WTC11 (cell line): Measurements from ENCODE around the gene AFAP1L1. TPM values are rescaled to one million over a fixed set of nuclear protein-coding genes. Genes with fewer than 3 reads are reported as not detected.

Source experiments
- ATAC-seq: fragments of 200-7000 bp; cut with Tn5 transposase; 2 replicates; pipeline ENCODE4 v1.10.0; 2021; ENCODE audit warnings: mild to moderate bottlenecking, moderate library complexity
- CTCF ChIA-PET: fragments of 300-600 bp; sonication (Branson Sonifier 250); formaldehyde crosslinking; loops from one replicate; lab custom pipeline; 2021; ENCODE audit warnings: antibody characterized with exemption; lab: Charles Lee
- POLR2A ChIA-PET: fragments of 350-600 bp; sonication (Branson Sonifier 250); formaldehyde crosslinking; loops from one replicate; lab custom pipeline; 2021; ENCODE audit warnings: antibody characterized with exemption; lab: Charles Lee
- DNase-seq: peaks from one replicate; pipeline ENCODE4 v3.0.0; 2021; ENCODE audit warnings: low spot score
- H3K27ac Mint-ChIP-seq: 2 replicates; pipeline ENCODE4 v1.8.0; 2021; ENCODE audit warnings: mixed read lengths
- H3K27me3 Mint-ChIP-seq: 2 replicates; pipeline ENCODE4 v1.8.0; 2021; ENCODE audit warnings: low read depth, mild to moderate bottlenecking, moderate library complexity, mixed read lengths
- H3K36me3 Mint-ChIP-seq: 2 replicates; pipeline ENCODE4 v1.8.0; 2021; ENCODE audit warnings: mixed read lengths
- H3K4me1 Mint-ChIP-seq: 2 replicates; pipeline ENCODE4 v1.8.0; 2022; ENCODE audit warnings: mixed read lengths
- H3K4me3 Mint-ChIP-seq: 2 replicates; pipeline ENCODE4 v1.8.0; 2021; ENCODE audit warnings: mild to moderate bottlenecking, moderate library complexity, mixed read lengths
- H3K9me3 Mint-ChIP-seq: 2 replicates; pipeline ENCODE4 v1.8.0; 2021; ENCODE audit warnings: mixed read lengths
- CBFB ChIP-seq: sonication (generic); formaldehyde crosslinking; IDR thresholded peaks from 2 replicates; pipeline ENCODE4 v1.8.1; 2022; ENCODE audit warnings: mild to moderate bottlenecking, low read depth, missing genetic modification reagents
- CREB1 ChIP-seq: sonication (generic); formaldehyde crosslinking; IDR thresholded peaks from 2 replicates; pipeline ENCODE4 v1.8.0; 2023; ENCODE audit warnings: mild to moderate bottlenecking, missing genetic modification reagents
- CREM ChIP-seq: sonication (generic); formaldehyde crosslinking; IDR thresholded peaks from 2 replicates; pipeline ENCODE4 v1.8.1; 2022; ENCODE audit warnings: mild to moderate bottlenecking, missing genetic modification reagents, moderate library complexity
- FOXJ3 ChIP-seq: sonication (generic); formaldehyde crosslinking; IDR thresholded peaks from 2 replicates; pipeline ENCODE4 v1.9.0; 2021; ENCODE audit warnings: missing genetic modification reagents, mild to moderate bottlenecking, borderline replicate concordance
- KAT7 ChIP-seq: sonication (generic); formaldehyde crosslinking; IDR thresholded peaks from 2 replicates; pipeline ENCODE4 v1.8.1; 2023; ENCODE audit warnings: missing genetic modification reagents, mild to moderate bottlenecking, borderline replicate concordance
- NFYB ChIP-seq: sonication (generic); formaldehyde crosslinking; conservative IDR thresholded peaks from 2 replicates; pipeline ENCODE4 v1.8.0; 2022; ENCODE audit warnings: low read depth, missing genetic modification reagents
- NR1H2 ChIP-seq: sonication (generic); formaldehyde crosslinking; IDR thresholded peaks from 2 replicates; pipeline ENCODE4 v1.9.0; 2021; ENCODE audit warnings: mild to moderate bottlenecking, moderate library complexity, missing genetic modification reagents
- NR2C2 ChIP-seq: sonication (generic); formaldehyde crosslinking; IDR thresholded peaks from 2 replicates; pipeline ENCODE4 v1.8.0; 2022; ENCODE audit warnings: mild to moderate bottlenecking, missing genetic modification reagents
- OVOL2 ChIP-seq: fragments of 250-450 bp; sonication (Bioruptor Pico); IDR thresholded peaks from 2 replicates; pipeline ENCODE4 v1.9.0; 2021; ENCODE audit warnings: mild to moderate bottlenecking, borderline replicate concordance
- SMAD4 ChIP-seq: sonication (generic); formaldehyde crosslinking; IDR thresholded peaks from 2 replicates; pipeline ENCODE4 v1.8.0; 2022; ENCODE audit warnings: mild to moderate bottlenecking, missing genetic modification reagents
- SOX15 ChIP-seq: fragments of 250-450 bp; sonication (Bioruptor Pico); IDR thresholded peaks from 2 replicates; pipeline ENCODE4 v1.9.0; 2021; ENCODE audit warnings: mild to moderate bottlenecking
- TCF7 ChIP-seq: sonication (generic); formaldehyde crosslinking; IDR thresholded peaks from 2 replicates; pipeline ENCODE4 v1.8.0; 2022; ENCODE audit warnings: mild to moderate bottlenecking, low read depth, missing genetic modification reagents, moderate library complexity
- TEAD1 ChIP-seq: sonication (generic); formaldehyde crosslinking; IDR thresholded peaks from 2 replicates; pipeline ENCODE4 v1.8.0; 2022; ENCODE audit warnings: mild to moderate bottlenecking, missing genetic modification reagents
- ZNF121 ChIP-seq: sonication (generic); formaldehyde crosslinking; IDR thresholded peaks from 2 replicates; pipeline ENCODE4 v1.8.0; 2023; ENCODE audit warnings: missing genetic modification reagents
- ZNF138 ChIP-seq: sonication (generic); formaldehyde crosslinking; conservative IDR thresholded peaks from 2 replicates; pipeline ENCODE4 v1.8.1; 2022; ENCODE audit warnings: mild to moderate bottlenecking, moderate library complexity, missing genetic modification reagents
- ZNF232 ChIP-seq: sonication (generic); formaldehyde crosslinking; IDR thresholded peaks from 2 replicates; pipeline ENCODE4 v1.8.0; 2022; ENCODE audit warnings: mild to moderate bottlenecking, missing genetic modification reagents
- ZNF416 ChIP-seq: fragments of 250-450 bp; sonication (Bioruptor Pico); IDR thresholded peaks from 2 replicates; pipeline ENCODE4 v1.9.0; 2021; ENCODE audit warnings: mild to moderate bottlenecking, inconsistent platforms
- total RNA-seq: library from RNA; stranded (reverse); gene quantifications from 3 replicates; pipeline ENCODE4 v1.2.3, GENCODE V29; 2021
- TF ChIP-seq, protein P1 (sequence below): sonication (generic); formaldehyde crosslinking; IDR thresholded peaks from 2 replicates; pipeline ENCODE4 v1.8.1; 2023; ENCODE audit warnings: mild to moderate bottlenecking, missing genetic modification reagents
- TF ChIP-seq, protein P2 (sequence below): sonication (generic); formaldehyde crosslinking; IDR thresholded peaks from 2 replicates; pipeline ENCODE4 v1.8.0; 2022; ENCODE audit warnings: mild to moderate bottlenecking, missing genetic modification reagents
- TF ChIP-seq, protein P3 (sequence below): sonication (generic); formaldehyde crosslinking; IDR thresholded peaks from 2 replicates; pipeline ENCODE4 v1.8.0; 2022; ENCODE audit warnings: mild to moderate bottlenecking, missing genetic modification reagents
- TF ChIP-seq, protein P4 (sequence below): fragments of 250-450 bp; sonication (Bioruptor Pico); IDR thresholded peaks from 2 replicates; pipeline ENCODE4 v1.8.0; 2021; ENCODE audit warnings: mild to moderate bottlenecking
- TF ChIP-seq, protein P5 (sequence below): sonication (generic); formaldehyde crosslinking; IDR thresholded peaks from 2 replicates; pipeline ENCODE4 v1.8.1; 2023; ENCODE audit warnings: mild to moderate bottlenecking, moderate library complexity, missing genetic modification reagents
- TF ChIP-seq, protein P6 (sequence below): sonication (generic); formaldehyde crosslinking; IDR thresholded peaks from 2 replicates; pipeline ENCODE4 v1.8.0; 2022; ENCODE audit warnings: mild to moderate bottlenecking, missing genetic modification reagents

Gene AFAP1L1
- total RNA-seq, 1 experiment from 2014 or later = 8.4 TPM

DNA sequence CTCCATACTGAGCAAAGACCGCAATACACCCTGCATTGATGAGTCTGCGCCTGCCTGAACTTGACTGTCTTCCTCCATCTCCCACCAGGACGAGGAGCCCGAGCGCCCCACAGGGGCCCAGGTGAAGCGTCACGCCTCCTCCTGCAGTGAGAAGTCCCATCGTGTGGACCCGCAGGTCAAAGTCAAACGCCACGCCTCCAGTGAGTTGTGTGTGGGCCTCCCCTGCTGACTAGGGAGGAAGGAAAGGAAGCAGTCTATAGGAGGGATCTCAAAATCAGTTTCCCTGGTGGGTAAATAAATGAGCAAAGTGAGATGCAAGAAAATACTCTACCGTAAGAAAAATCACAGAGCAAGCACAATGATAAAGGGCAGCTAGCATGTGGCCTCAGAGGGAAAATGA lies 50.9 kb downstream of the AFAP1L1 start:
- no peak overlapping the region for H3K27ac Mint-ChIP-seq
- ChIA-PET CTCF (interaction anchor here (1.5 to 1.9 kb wide), 2 partner anchors 8 to 83 kb away, joined by 3 to 6 read pairs; no protein-coding TSS in a partner anchor), POLR2A (no interaction called here)
- H3K27me3 Mint-ChIP-seq = no peaks in the 10 kb centered on the region
- no peaks in the 10 kb centered on the region for H3K9me3 Mint-ChIP-seq
- DNase-seq (no peak), ATAC-seq (peak; percentile 53)
- H3K4me1 Mint-ChIP-seq = peaks cover 16% of the 10 kb centered on the region
- H3K4me3 Mint-ChIP-seq = no peak overlapping the region
- H3K36me3 Mint-ChIP-seq = no peaks in the 10 kb centered on the region
- TF ChIP-seq, protein P1, sequence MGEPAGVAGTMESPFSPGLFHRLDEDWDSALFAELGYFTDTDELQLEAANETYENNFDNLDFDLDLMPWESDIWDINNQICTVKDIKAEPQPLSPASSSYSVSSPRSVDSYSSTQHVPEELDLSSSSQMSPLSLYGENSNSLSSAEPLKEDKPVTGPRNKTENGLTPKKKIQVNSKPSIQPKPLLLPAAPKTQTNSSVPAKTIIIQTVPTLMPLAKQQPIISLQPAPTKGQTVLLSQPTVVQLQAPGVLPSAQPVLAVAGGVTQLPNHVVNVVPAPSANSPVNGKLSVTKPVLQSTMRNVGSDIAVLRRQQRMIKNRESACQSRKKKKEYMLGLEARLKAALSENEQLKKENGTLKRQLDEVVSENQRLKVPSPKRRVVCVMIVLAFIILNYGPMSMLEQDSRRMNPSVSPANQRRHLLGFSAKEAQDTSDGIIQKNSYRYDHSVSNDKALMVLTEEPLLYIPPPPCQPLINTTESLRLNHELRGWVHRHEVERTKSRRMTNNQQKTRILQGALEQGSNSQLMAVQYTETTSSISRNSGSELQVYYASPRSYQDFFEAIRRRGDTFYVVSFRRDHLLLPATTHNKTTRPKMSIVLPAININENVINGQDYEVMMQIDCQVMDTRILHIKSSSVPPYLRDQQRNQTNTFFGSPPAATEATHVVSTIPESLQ (CRISPR knock-in tag) = no peak
- TF ChIP-seq SOX15 (CRISPR knock-in tag) (no peak), KAT7 (CRISPR knock-in tag) (no peak), ZNF416 (CRISPR knock-in tag) (no peak), ZNF232 (CRISPR knock-in tag) (no peak), SMAD4 (CRISPR knock-in tag) (no peak), TCF7 (CRISPR knock-in tag) (no peak), ZNF138 (CRISPR knock-in tag) (no peak), OVOL2 (CRISPR knock-in tag) (no peak), CREM (no peak), NFYB (CRISPR knock-in tag) (no peak), NR2C2 (CRISPR knock-in tag) (no peak)
- TF ChIP-seq, protein P2, sequence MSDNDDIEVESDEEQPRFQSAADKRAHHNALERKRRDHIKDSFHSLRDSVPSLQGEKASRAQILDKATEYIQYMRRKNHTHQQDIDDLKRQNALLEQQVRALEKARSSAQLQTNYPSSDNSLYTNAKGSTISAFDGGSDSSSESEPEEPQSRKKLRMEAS (CRISPR knock-in tag) = no peak
- TF ChIP-seq, protein P3, sequence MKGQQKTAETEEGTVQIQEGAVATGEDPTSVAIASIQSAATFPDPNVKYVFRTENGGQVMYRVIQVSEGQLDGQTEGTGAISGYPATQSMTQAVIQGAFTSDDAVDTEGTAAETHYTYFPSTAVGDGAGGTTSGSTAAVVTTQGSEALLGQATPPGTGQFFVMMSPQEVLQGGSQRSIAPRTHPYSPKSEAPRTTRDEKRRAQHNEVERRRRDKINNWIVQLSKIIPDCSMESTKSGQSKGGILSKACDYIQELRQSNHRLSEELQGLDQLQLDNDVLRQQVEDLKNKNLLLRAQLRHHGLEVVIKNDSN = no peak

DNA sequence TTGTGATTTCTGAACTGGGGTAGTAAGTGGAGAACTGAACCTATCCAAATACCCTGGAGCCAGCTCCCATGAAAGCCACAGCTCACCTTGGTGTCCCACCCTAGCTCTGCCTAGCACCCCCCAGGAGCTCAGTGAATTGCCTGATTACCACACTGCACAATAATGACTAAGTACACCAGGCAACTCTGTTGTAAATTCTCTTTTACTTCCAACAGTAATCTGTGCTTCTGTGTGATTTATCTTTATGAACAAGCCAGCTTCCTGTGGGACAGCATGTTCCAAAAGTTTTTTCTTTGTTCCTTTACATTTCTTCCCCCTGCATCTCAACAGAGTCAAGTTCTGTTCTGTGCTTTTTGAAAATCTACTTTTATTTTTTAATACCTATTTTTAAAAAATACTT lies 51.6 kb downstream of the AFAP1L1 start:
- ChIA-PET CTCF (interaction anchor here (1.5 to 1.9 kb wide), 2 partner anchors 8 to 83 kb away, joined by 3 to 6 read pairs; no protein-coding TSS in a partner anchor), POLR2A (no interaction called here)
- TF ChIP-seq CBFB (CRISPR knock-in tag) (no peak), TEAD1 (no peak), NR1H2 (CRISPR knock-in tag) (no peak), FOXJ3 (CRISPR knock-in tag) (no peak), CREB1 (CRISPR knock-in tag) (no peak), ZNF121 (CRISPR knock-in tag) (no peak)
- TF ChIP-seq, protein P4, sequence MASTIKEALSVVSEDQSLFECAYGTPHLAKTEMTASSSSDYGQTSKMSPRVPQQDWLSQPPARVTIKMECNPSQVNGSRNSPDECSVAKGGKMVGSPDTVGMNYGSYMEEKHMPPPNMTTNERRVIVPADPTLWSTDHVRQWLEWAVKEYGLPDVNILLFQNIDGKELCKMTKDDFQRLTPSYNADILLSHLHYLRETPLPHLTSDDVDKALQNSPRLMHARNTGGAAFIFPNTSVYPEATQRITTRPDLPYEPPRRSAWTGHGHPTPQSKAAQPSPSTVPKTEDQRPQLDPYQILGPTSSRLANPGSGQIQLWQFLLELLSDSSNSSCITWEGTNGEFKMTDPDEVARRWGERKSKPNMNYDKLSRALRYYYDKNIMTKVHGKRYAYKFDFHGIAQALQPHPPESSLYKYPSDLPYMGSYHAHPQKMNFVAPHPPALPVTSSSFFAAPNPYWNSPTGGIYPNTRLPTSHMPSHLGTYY (CRISPR knock-in tag) = no peak
- TF ChIP-seq, protein P5, sequence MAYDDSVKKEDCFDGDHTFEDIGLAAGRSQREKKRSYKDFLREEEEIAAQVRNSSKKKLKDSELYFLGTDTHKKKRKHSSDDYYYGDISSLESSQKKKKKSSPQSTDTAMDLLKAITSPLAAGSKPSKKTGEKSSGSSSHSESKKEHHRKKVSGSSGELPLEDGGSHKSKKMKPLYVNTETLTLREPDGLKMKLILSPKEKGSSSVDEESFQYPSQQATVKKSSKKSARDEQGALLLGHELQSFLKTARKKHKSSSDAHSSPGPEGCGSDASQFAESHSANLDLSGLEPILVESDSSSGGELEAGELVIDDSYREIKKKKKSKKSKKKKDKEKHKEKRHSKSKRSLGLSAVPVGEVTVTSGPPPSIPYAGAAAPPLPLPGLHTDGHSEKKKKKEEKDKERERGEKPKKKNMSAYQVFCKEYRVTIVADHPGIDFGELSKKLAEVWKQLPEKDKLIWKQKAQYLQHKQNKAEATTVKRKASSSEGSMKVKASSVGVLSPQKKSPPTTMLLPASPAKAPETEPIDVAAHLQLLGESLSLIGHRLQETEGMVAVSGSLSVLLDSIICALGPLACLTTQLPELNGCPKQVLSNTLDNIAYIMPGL (CRISPR knock-in tag) = no peak
- TF ChIP-seq, protein P6, sequence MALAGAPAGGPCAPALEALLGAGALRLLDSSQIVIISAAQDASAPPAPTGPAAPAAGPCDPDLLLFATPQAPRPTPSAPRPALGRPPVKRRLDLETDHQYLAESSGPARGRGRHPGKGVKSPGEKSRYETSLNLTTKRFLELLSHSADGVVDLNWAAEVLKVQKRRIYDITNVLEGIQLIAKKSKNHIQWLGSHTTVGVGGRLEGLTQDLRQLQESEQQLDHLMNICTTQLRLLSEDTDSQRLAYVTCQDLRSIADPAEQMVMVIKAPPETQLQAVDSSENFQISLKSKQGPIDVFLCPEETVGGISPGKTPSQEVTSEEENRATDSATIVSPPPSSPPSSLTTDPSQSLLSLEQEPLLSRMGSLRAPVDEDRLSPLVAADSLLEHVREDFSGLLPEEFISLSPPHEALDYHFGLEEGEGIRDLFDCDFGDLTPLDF = no peak

More for the DNA sequence above, 51.6 kb downstream of the AFAP1L1 start:
- no peaks in the 10 kb centered on the region for H3K36me3 Mint-ChIP-seq
- H3K27ac Mint-ChIP-seq = no peak overlapping the region
- no peaks in the 10 kb centered on the region for H3K27me3 Mint-ChIP-seq
- peaks cover 10% of the 10 kb centered on the region for H3K4me1 Mint-ChIP-seq
- H3K4me3 Mint-ChIP-seq = no peak overlapping the region
- ATAC-seq (no peak), DNase-seq (no peak)
- no peaks in the 10 kb centered on the region for H3K9me3 Mint-ChIP-seq
